ENCODE data around the gene S1PR4. TPM values are rescaled to one million over a fixed set of nuclear protein-coding genes. Genes with fewer than 3 reads are reported as not detected.
A peak's percentile ranks its signal among the peaks of the same experiment; 100 is the strongest.

The S1PR4 gene
- total and polyA plus RNA-seq, 9 of the 15 experiments (the other 6 are each of a cell fraction or from before 2014, with no cell fraction given) = 0.27 TPM; not detected in 8

- peak; percentile 91 for TF ChIP-seq EGR1 (conservative IDR thresholded peaks at IDR 0.05)
- no peak for TF ChIP-seq TCF15 (CRISPR knock-in tag; IDR thresholded peaks at IDR 0.05)
- 0 out of 2 replicates have a peak, but pooled peaks have one; percentile 5 for TF ChIP-seq NFIC (IDR thresholded peaks at IDR 0.05)
- TF ChIP-seq PHB (CRISPR knock-in tag; IDR thresholded peaks at IDR 0.05) = no peak
- no peak for TF ChIP-seq GATAD2B (IDR thresholded peaks at IDR 0.05; ENCODE audit: borderline replicate concordance)
- no peak; the same call in 1 of the 2 replicates for TF ChIP-seq ZNF583 (CRISPR knock-in tag; IDR thresholded peaks at IDR 0.05)
- no peak for TF ChIP-seq E2F6 (IDR thresholded peaks at IDR 0.05; ENCODE audit: borderline replicate concordance in 1 of 2, extremely low read depth in 1 of 2, insufficient read depth in 1 of 2, insufficient read length in 1 of 2, low read depth in 1 of 2, low read length in 1 of 2, poor library complexity in 1 of 2, severe bottlenecking in 1 of 2)
- TF ChIP-seq CBFA2T3 (IDR thresholded peaks at IDR 0.05) = peak; percentile 77
- 0 out of 2 replicates have a peak, but pooled peaks have one; percentile 15 for TF ChIP-seq MAX (CRISPR knock-in tag; IDR thresholded peaks at IDR 0.05)
- no peak for TF ChIP-seq ZC3H4 (CRISPR knock-in tag; IDR thresholded peaks at IDR 0.05; ENCODE audit: borderline replicate concordance)
- TF ChIP-seq NR4A1 (CRISPR knock-in tag; IDR thresholded peaks at IDR 0.05) = no peak
- peak; percentile 77; the same call in 1 of the 2 replicates for TF ChIP-seq NR4A1 (tag; IDR thresholded peaks at IDR 0.05)
- no peak for TF ChIP-seq MLX (CRISPR knock-in tag; conservative IDR thresholded peaks at IDR 0.05)
- no peak; the same call in 1 of the 2 replicates for TF ChIP-seq ZBTB7A (IDR thresholded peaks at IDR 0.05; ENCODE audit: borderline replicate concordance, control insufficient read depth, low read depth, low read length)
- no peak for TF ChIP-seq ZSCAN29 (IDR thresholded peaks at IDR 0.05)
- no peak for TF ChIP-seq MAFF (IDR thresholded peaks at IDR 0.05; ENCODE audit: low read length)
- TF ChIP-seq THRA (IDR thresholded peaks at IDR 0.05) = no peak
- peak; percentile 40; the same call in 1 of the 2 replicates for TF ChIP-seq MTA2 (IDR thresholded peaks at IDR 0.05; ENCODE audit: low read depth)
- no peak for TF ChIP-seq PHB2 (IDR thresholded peaks at IDR 0.05; ENCODE audit: low read depth)
- no peak for TF ChIP-seq CHD4 (IDR thresholded peaks at IDR 0.05; ENCODE audit: insufficient read depth, insufficient replicate concordance, low read depth, low read length, poor library complexity, severe bottlenecking)
- peak; percentile 12; the same call in 1 of the 2 replicates for TF ChIP-seq JUND (IDR thresholded peaks at IDR 0.05; ENCODE audit: borderline replicate concordance, low read depth, low read length)
- no peak for TF ChIP-seq JUND (tag; IDR thresholded peaks at IDR 0.05; ENCODE audit: borderline replicate concordance, low read depth, low read length)
- TF ChIP-seq FOXJ3 (CRISPR knock-in tag; IDR thresholded peaks at IDR 0.05) = no peak
- no peak for TF ChIP-seq MEF2D (tag; conservative IDR thresholded peaks at IDR 0.05; ENCODE audit: low read depth)
Observed at GRCh38 chr19:3132971-3133792, 45.4 kb upstream of the S1PR4 start (continued).

Measured in K562 (cell line).